IMR-90 (cell line): ENCODE measurements around the gene COL12A1. TPM values are rescaled to one million over a fixed set of nuclear protein-coding genes. Genes with fewer than 3 reads are reported as not detected.

Source experiments
- ATAC-seq: fragments of 200-7000 bp; cut with Tn5 transposase; 2 replicates; pipeline ENCODE4 v1.9.1; 2020; ENCODE audit warnings: low read depth, mild to moderate bottlenecking, moderate library complexity
- BruUV-seq: library from RNA; stranded (reverse); fragments of 400-500 nt; replicated peaks from 2 replicates; lab custom pipeline; 2021; lab: Mats Ljungman, UMichigan
- CTCF ChIA-PET: fragments of 300-600 bp; formaldehyde crosslinking; extraction: SDS; loops from one replicate; lab custom pipeline; 2021; ENCODE audit warnings: antibody characterized with exemption; lab: Yijun Ruan, JAX
- POLR2A ChIA-PET: fragments of 300-600 bp; sonication (Branson Sonifier 250); formaldehyde crosslinking; loops from one replicate; lab custom pipeline; 2022; ENCODE audit warnings: antibody characterized with exemption; ENCODE audit not compliant: unreplicated experiment; lab: Charles Lee
- DNase-seq: peaks from one replicate; pipeline ENCODE4 v3.0.0; 2013
- H2AFZ ChIP-seq: replicated peaks from 2 replicates; pipeline ENCODE3; 2013; ENCODE audit warnings: low read length, mild to moderate bottlenecking; ENCODE audit not compliant: poor library complexity
- H2AK5ac ChIP-seq: 2 replicates; pipeline ENCODE4 v1.6.1; 2013; ENCODE audit warnings: low read depth, low read length, inconsistent platforms
- H2AK9ac ChIP-seq: replicated peaks from 2 replicates; pipeline ENCODE3; 2013; ENCODE audit warnings: mild to moderate bottlenecking, low read depth, low read length, moderate library complexity; ENCODE audit not compliant: poor library complexity
- H2BK120ac ChIP-seq: 2 replicates; pipeline ENCODE4 v1.6.1; 2013; ENCODE audit warnings: low read depth, low read length, inconsistent platforms
- H2BK15ac ChIP-seq: 3 replicates; pipeline ENCODE4 v1.6.1; 2013; ENCODE audit warnings: low read depth, low read length, inconsistent platforms
- H2BK20ac ChIP-seq: 2 replicates; pipeline ENCODE4 v1.6.1; 2013; ENCODE audit warnings: low read depth, mild to moderate bottlenecking, inconsistent platforms, low read length, moderate library complexity
- H2BK5ac ChIP-seq: 2 replicates; pipeline ENCODE4 v1.6.1; 2013; ENCODE audit warnings: mild to moderate bottlenecking, low read depth, low read length, inconsistent platforms; ENCODE audit not compliant: poor library complexity, severe bottlenecking
- H3K14ac ChIP-seq: replicated peaks from 2 replicates; pipeline ENCODE4 v1.6.1; 2013; ENCODE audit warnings: low read depth, low read length, inconsistent platforms
- H3K18ac ChIP-seq: 2 replicates; pipeline ENCODE4 v1.6.1; 2013; ENCODE audit warnings: low read depth, low read length, control low read depth
- H3K23ac ChIP-seq: 2 replicates; pipeline ENCODE4 v1.6.1; 2013; ENCODE audit warnings: low read depth, low read length, inconsistent platforms
- H3K27ac ChIP-seq: 2 replicates; pipeline ENCODE4 v1.5.1; 2013; ENCODE audit warnings: mild to moderate bottlenecking, control low read depth, low read length; ENCODE audit not compliant: insufficient read depth
- H3K27me3 ChIP-seq: 2 replicates; pipeline ENCODE4 v1.6.1; 2013; ENCODE audit warnings: low read length; ENCODE audit not compliant: control insufficient read depth, insufficient read depth
- H3K36me3 ChIP-seq: 2 replicates; pipeline ENCODE4 v1.6.1; 2013; ENCODE audit warnings: low read length, mixed read lengths; ENCODE audit not compliant: control insufficient read depth, insufficient read depth
- H3K4ac ChIP-seq: 2 replicates; pipeline ENCODE4 v1.6.1; 2013; ENCODE audit warnings: low read depth, low read length, inconsistent platforms
- H3K4me1 ChIP-seq: 2 replicates; pipeline ENCODE4 v1.6.1; 2013; ENCODE audit warnings: low read length, mixed read lengths; ENCODE audit not compliant: control insufficient read depth, insufficient read depth
- H3K4me2 ChIP-seq: 2 replicates; pipeline ENCODE4 v1.6.1; 2013; ENCODE audit warnings: low read depth, mild to moderate bottlenecking, control low read depth, low read length, moderate library complexity
- H3K4me3 ChIP-seq: 2 replicates; pipeline ENCODE4 v1.5.1; 2013; ENCODE audit warnings: low read depth, mild to moderate bottlenecking, control low read depth, low read length, moderate library complexity; ENCODE audit not compliant: insufficient read depth
- H3K56ac ChIP-seq: 2 replicates; pipeline ENCODE4 v1.6.1; 2013; ENCODE audit warnings: low read length, inconsistent platforms; ENCODE audit not compliant: insufficient read depth; ENCODE audit errors: extremely low read depth
- H3K79me1 ChIP-seq, 2 experiments: 2 replicates each; pipeline ENCODE4 v1.6.1; 2013; ENCODE audit warnings: low read length in 2 of 2, inconsistent platforms in 1 of 2, low read depth in 1 of 2
- H3K9ac ChIP-seq: 2 replicates; pipeline ENCODE4 v1.6.1; 2013; ENCODE audit warnings: low read depth, low read length, control low read depth
- H3K9me1 ChIP-seq: 2 replicates; pipeline ENCODE4 v1.6.1; 2013; ENCODE audit warnings: low read length, inconsistent platforms; ENCODE audit not compliant: insufficient read depth
- H3K9me3 ChIP-seq: 2 replicates; pipeline ENCODE4 v1.6.1; 2013; ENCODE audit warnings: low read length; ENCODE audit not compliant: control insufficient read depth, insufficient read depth
- H4K20me1 ChIP-seq: 2 replicates; pipeline ENCODE4 v1.6.1; 2013; ENCODE audit warnings: low read length, inconsistent platforms; ENCODE audit not compliant: insufficient read depth
- H4K5ac ChIP-seq: 2 replicates; pipeline ENCODE4 v1.6.1; 2013; ENCODE audit warnings: mild to moderate bottlenecking, low read depth, low read length, control low read depth
- H4K8ac ChIP-seq, 2 experiments: 2 replicates each; pipeline ENCODE4 v1.6.1; 2013; ENCODE audit warnings: low read depth in 2 of 2, low read length in 2 of 2, control low read depth in 1 of 2, inconsistent platforms in 1 of 2
- H4K91ac ChIP-seq: 2 replicates; pipeline ENCODE4 v1.6.1; 2013; ENCODE audit warnings: low read depth, low read length, inconsistent platforms; ENCODE audit not compliant: insufficient read depth
- BHLHE40 ChIP-seq: fragments of 150-350 bp; IDR thresholded peaks from 2 replicates; pipeline ENCODE4 v1.6.1; 2016; ENCODE audit warnings: mild to moderate bottlenecking, low read depth, low read length
- CEBPB ChIP-seq: IDR thresholded peaks from 2 replicates; pipeline ENCODE4 v1.6.1; 2012; ENCODE audit warnings: low read depth, low read length, improper control_type of control experiment
- CTCF ChIP-seq: conservative IDR thresholded peaks from 2 replicates; pipeline ENCODE4 v1.5.1; 2012; ENCODE audit warnings: mild to moderate bottlenecking, low read depth, low read length, improper control_type of control experiment
- FOS ChIP-seq: fragments of 150-350 bp; IDR thresholded peaks from 2 replicates; pipeline ENCODE4 v1.6.1; 2016; ENCODE audit warnings: low read depth, low read length
- MAFK ChIP-seq: IDR thresholded peaks from 2 replicates; pipeline ENCODE4 v1.6.1; 2012; ENCODE audit warnings: low read depth, low read length, improper control_type of control experiment
- MAZ ChIP-seq: IDR thresholded peaks from 2 replicates; pipeline ENCODE4 v1.6.1; 2012; ENCODE audit warnings: low read depth, mild to moderate bottlenecking, low read length, improper control_type of control experiment, moderate library complexity, borderline replicate concordance
- POLR2A ChIP-seq: IDR thresholded peaks from 2 replicates; pipeline ENCODE4 v1.6.1; 2012; ENCODE audit warnings: mild to moderate bottlenecking, low read depth, low read length
- RAD21 ChIP-seq: IDR thresholded peaks from 2 replicates; pipeline ENCODE4 v1.6.1; 2012; ENCODE audit warnings: low read length, improper control_type of control experiment
- RFX5 ChIP-seq: IDR thresholded peaks from 2 replicates; pipeline ENCODE4 v1.8.0; 2012; ENCODE audit warnings: low read depth, mild to moderate bottlenecking, low read length, moderate library complexity
- SMC3 ChIP-seq: fragments of 150-350 bp; IDR thresholded peaks from 2 replicates; pipeline ENCODE4 v1.6.1; 2016; ENCODE audit warnings: low read depth, mild to moderate bottlenecking, antibody characterized with exemption, low read length, moderate library complexity
- WGBS, 2 experiments: methylation state at CpG; one replicate each; pipeline versions ENCODE4 v1.1.5 to v1.1.7; 2013; ENCODE audit warnings: missing lambda C conversion rate in 2 of 2; ENCODE audit not compliant: insufficient read length in 1 of 2; ENCODE audit errors: extremely low coverage in 2 of 2; 5-methylcytosine and 5-hydroxymethylcytosine counted together
- dilution Hi-C: fragments of 300-500 bp; cut with HindIII; formaldehyde crosslinking; loops from one replicate; pipeline ENCODE4 v1.14.3; 2018; ENCODE audit warnings: low sequenced_read_pairs; ENCODE audit not compliant: unreplicated experiment
- in situ Hi-C: fragments of 300-500 bp; cut with MboI; formaldehyde crosslinking; loops from 3 replicates; pipeline ENCODE4 v1.14.3; 2019; ENCODE audit warnings: low sequenced_read_pairs, inconsistent platforms, mixed read lengths
- intact Hi-C: fragments of 100-400 bp; cut with micrococcal nuclease; formaldehyde crosslinking; loops from 2 replicates; pipeline ENCODE4 v1.10.0; 2022
- polyA plus RNA-seq, 3 experiments: library from polyadenylated mRNA; depleted of rRNA; stranded (reverse); fragments of >200 nt; gene quantifications; 2 replicates each; pipeline ENCODE4 v1.2.3, GENCODE V29; 2012; ENCODE audit warnings: low replicate concordance in 1 of 3
- total RNA-seq: library from RNA; depleted of rRNA; stranded (reverse); fragments of >200 nt; gene quantifications from 2 replicates; pipeline ENCODE4 v1.2.3, GENCODE V29; 2012

COL12A1 gene
- total and polyA plus RNA-seq, 2 of the 4 experiments (the other 2 are of a cell fraction): 350 to 452 TPM

- peak overlapping the region; percentile 78 for H3K27ac ChIP-seq
- peak overlapping the region; percentile 88 for H2AK9ac ChIP-seq
- intact Hi-C loops (loop anchor here (10.0 kb wide), 1 partner anchor 307 kb away; no protein-coding TSS in a partner anchor), dilution Hi-C loops (no loop called here), in situ Hi-C loops (loop anchor here (10.0 kb wide), 1 partner anchor 787 kb away; no protein-coding TSS in a partner anchor)
- H3K14ac ChIP-seq: peak overlapping the region; percentile 94
- BruUV-seq: no TSS peak
- peak overlapping the region; percentile 31 for H2BK120ac ChIP-seq
- H4K8ac ChIP-seq: peak overlapping the region; percentile 27 to 35; a peak in 2 of 4 replicates
- ChIA-PET CTCF (no interaction called here), POLR2A (no interaction called here)
- peak overlapping the region; percentile 82 for H3K18ac ChIP-seq
- H3K9ac ChIP-seq: peak overlapping the region; percentile 68
- peak overlapping the region; percentile 81 for H3K4me2 ChIP-seq
- peak; percentile 30 for DNase-seq
- no peak for ATAC-seq
- peaks cover 7% of the 10 kb centered on the region for H3K36me3 ChIP-seq
- peak overlapping the region; percentile 92 for H2AK5ac ChIP-seq
- peak overlapping the region; percentile 60 for H3K56ac ChIP-seq
- H3K4me3 ChIP-seq: peak overlapping the region; percentile 35
- H3K4ac ChIP-seq: peak overlapping the region; percentile 55
- no peaks in the 10 kb centered on the region for H3K27me3 ChIP-seq
- no peak for TF ChIP-seq POLR2A
- no peak for TF ChIP-seq CEBPB
- no peak for TF ChIP-seq SMC3
- TF ChIP-seq RFX5: no peak
- no peak for TF ChIP-seq CTCF
- no peak for TF ChIP-seq BHLHE40
- no peak for TF ChIP-seq FOS
- TF ChIP-seq MAFK: no peak
- TF ChIP-seq RAD21: no peak
- TF ChIP-seq MAZ: no peak
- H2AFZ ChIP-seq: peak overlapping the region; percentile 79
- H3K79me1 ChIP-seq: peaks cover 0 to 14% of the 10 kb centered on the region in 2 experiments; a peak in 2 of 4 replicates
- 33% methylated on average over 13 of the region's 46 CpGs; no CpG with 5 or more reads in 1 of the 2 experiments for WGBS, 2 experiments
- peaks cover 3% of the 10 kb centered on the region; the same call in 1 of the 2 replicates for H3K9me1 ChIP-seq
- peak overlapping the region; percentile 80 for H4K91ac ChIP-seq
- peaks cover 52% of the 10 kb centered on the region for H4K20me1 ChIP-seq
- no peaks in the 10 kb centered on the region for H3K9me3 ChIP-seq
- H2BK20ac ChIP-seq: peak overlapping the region; percentile 22; the same call in 1 of the 2 replicates
- H2BK15ac ChIP-seq: 0 out of 3 replicates have a peak overlapping the region, but pooled peaks have one; percentile 83
- peak overlapping the region; percentile 87 for H2BK5ac ChIP-seq
- peak overlapping the region; percentile 70 for H4K5ac ChIP-seq
- H3K4me1 ChIP-seq: peaks cover 20% of the 10 kb centered on the region
- H3K23ac ChIP-seq: peak overlapping the region; percentile 92
Measured at GRCh38 chr6:75201901-75202672, 3.8 kb downstream of the COL12A1 start.
